Measurements from ENCODE around the gene MEF2D.

The MEF2D gene

GRCh38 chr1:156464825-156465452 lies 35.6 kb downstream of the MEF2D start:
- DNase-seq, result no peak

GRCh38 chr1:156464335-156464734 lies 36.2 kb downstream of the MEF2D start:
- no peak for DNase-seq

GRCh38 chr1:156463874-156464273 lies 36.7 kb downstream of the MEF2D start:
- DNase-seq, result no peak

- DNase-seq, result no peak
These were observed 37.4 kb downstream of the MEF2D start for GRCh38 chr1:156462954-156463795.

GRCh38 chr1:156461781-156462647 lies 38.6 kb downstream of the MEF2D start:
- no peak for DNase-seq

- no peak for DNase-seq
These were observed 39.5 kb downstream of the MEF2D start for GRCh38 chr1:156461109-156461508.

- DNase-seq, result no peak
These were observed 40.0 kb downstream of the MEF2D start for GRCh38 chr1:156460525-156460924.

- no peak for DNase-seq
These were observed 42.4 kb downstream of the MEF2D start for GRCh38 chr1:156458181-156458503.

GRCh38 chr1:156456625-156457465 lies 43.7 kb downstream of the MEF2D start:
- peak; percentile 88 to 91 (median 90) for DNase-seq

- DNase-seq, result no peak
These were observed 45.2 kb downstream of the MEF2D start for GRCh38 chr1:156455362-156455761.

- DNase-seq, result no peak
These were observed 47.7 kb downstream of the MEF2D start for GRCh38 chr1:156452907-156453306.

GRCh38 chr1:156451505-156452160 lies 48.9 kb downstream of the MEF2D start:
- no peak for DNase-seq

- DNase-seq, result no peak
These were observed 52.2 kb downstream of the MEF2D start for GRCh38 chr1:156448134-156448967.

GRCh38 chr1:156445789-156446263 lies 54.7 kb downstream of the MEF2D start:
- peak; percentile 59 to 65 (median 61) for DNase-seq

GRCh38 chr1:156444407-156445001 lies 56.1 kb downstream of the MEF2D start:
- no peak for DNase-seq

- no peak for DNase-seq
These were observed 57.3 kb downstream of the MEF2D start for GRCh38 chr1:156443286-156443685.

GRCh38 chr1:156440654-156441437 lies 59.7 kb downstream of the MEF2D start:
- no peak for DNase-seq

- DNase-seq, result no peak
These were observed 60.8 kb downstream of the MEF2D start for GRCh38 chr1:156439777-156440183.

GRCh38 chr1:156439036-156439776 lies 61.4 kb downstream of the MEF2D start:
- DNase-seq, result no peak

Measured in activated naive CD4-positive, alpha-beta T cell (primary cell).